HS-5 (cell line): ENCODE measurements around the gene CCDC148.

Experiments used
- DNase-seq: peaks from one replicate; pipeline ENCODE4 v3.0.0-alpha.2; 2012; ENCODE audit warnings: low read depth

The CCDC148 gene

GRCh38 chr2:158432117-158432516 lies 24.4 kb downstream of the CCDC148 start:
- DNase-seq, result no peak

DNA sequence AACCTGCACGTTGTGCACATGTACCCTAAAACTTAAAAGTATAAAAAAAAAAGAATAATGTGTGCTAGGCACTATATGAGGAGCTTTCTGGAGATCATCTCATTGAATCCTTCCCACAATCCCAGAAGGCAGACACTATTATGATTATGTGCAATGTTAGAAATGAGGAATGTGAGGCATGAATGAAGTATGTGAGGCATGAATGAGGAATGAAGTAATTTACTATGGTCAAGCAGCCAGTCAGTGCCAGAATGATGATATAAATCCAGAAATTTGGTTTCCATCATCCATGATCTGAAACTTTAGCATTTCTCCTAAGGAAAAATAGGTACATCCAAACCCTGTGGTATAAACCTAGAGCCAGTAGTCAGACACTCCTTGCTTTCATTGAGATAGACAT lies 42.0 kb downstream of the CCDC148 start:
- DNase-seq, result peak; percentile 68

DNA sequence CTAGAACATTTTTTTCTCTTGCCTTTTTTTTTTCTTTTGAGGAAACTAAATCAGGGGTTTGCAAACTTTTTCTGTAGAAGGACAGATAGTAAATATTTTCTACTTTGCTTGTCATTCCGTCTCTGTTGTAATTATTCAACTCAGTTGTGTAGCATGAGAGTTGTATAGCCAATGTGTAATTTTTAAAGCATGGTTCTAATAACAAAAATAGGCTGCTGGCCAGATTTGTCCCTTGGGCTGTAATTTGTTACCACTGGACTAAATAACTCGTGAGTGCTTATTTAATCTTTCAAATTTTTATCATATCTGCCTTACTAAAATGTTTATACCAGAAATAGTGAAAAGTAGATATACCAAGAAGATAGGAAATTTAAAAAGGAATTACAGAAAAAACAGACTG lies 43.0 kb downstream of the CCDC148 start:
- no peak for DNase-seq

- peak; percentile 41 for DNase-seq
Observed at GRCh38 chr2:158412206-158412605, 44.3 kb downstream of the CCDC148 start.

- no peak for DNase-seq
Observed at GRCh38 chr2:158411748-158412147, 44.8 kb downstream of the CCDC148 start.

- DNase-seq, result no peak
Observed at GRCh38 chr2:158410132-158410531, 46.4 kb downstream of the CCDC148 start.

GRCh38 chr2:158407031-158407430 lies 49.5 kb downstream of the CCDC148 start:
- no peak for DNase-seq

GRCh38 chr2:158405341-158405740 lies 51.2 kb downstream of the CCDC148 start:
- no peak for DNase-seq

DNA sequence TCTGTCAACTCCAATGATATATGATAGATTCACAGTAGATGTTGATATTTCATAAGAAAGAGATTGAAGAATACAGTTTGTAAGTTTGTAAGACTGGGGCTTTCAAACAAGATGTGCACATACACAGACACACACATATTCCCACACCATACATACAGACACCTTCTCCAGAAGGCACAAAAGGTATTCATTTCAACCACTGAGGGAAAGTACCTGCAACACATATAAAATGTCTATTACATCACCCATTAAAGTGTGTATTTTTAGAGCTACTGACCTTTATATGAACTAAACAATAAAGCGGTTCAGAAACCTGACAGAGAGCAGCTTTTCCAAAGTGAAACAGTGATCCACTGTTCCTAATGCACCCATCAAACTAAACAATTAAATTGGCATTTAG lies 53.3 kb downstream of the CCDC148 start:
- DNase-seq, result no peak

GRCh38 chr2:158402665-158403064 lies 53.9 kb downstream of the CCDC148 start:
- DNase-seq, result no peak

DNA sequence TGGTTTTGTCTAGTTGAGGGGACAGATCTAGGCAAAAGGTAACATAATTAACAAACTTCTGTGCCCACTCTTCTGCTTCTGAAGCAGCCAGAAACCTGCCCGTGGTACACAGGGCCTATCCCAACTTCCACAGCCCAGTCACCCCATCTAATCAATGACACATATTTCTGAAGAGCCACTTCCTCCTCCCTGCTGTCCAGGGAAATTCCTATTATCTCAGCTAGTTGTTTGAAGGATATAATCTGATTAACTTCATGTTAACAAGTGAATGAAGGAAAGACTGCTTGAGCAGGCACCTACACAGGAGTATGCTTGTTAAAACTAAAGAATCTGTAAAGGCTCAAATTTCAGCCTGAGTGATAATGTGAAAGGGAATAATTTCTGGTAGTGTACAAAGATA lies 61.4 kb downstream of the CCDC148 start:
- DNase-seq, result no peak

DNA sequence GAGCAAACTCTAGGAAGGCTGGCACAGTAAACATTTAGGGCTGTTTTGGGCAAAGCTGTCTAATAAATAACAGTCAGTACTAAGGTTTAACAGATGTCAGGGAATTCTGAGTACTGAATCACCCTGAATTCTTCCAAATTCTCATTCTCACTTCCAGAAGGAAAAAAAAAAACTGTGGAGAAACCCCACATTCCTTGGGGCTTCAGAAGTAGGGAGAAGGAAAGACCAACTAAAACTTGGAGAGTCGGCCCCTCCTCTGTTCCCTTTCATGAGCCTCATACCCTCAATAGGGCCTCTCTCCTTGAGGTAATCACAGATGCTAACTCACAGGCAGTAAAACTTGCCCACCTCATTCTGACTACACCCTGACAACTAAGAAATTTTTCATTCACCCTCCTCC lies 62.1 kb downstream of the CCDC148 start:
- DNase-seq, result peak; percentile 36

DNA sequence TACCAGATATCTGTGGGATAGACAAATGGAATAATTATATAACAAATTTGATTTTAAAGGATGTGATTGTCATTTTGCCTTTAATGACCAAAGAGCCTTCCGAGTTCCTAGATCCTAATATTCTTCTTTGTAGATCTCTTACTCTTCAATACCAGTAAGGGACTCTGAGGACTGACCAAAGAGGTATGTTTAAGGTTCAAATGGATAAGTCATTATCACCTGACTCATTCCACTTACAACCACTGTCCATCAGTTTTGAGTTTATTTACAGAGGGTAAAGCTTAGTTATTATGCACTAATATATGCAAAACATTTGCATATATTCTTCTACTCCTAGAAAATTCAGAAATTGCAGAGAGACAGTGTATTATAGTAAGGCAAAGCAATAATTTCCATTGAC lies 62.7 kb downstream of the CCDC148 start:
- no peak for DNase-seq

DNA sequence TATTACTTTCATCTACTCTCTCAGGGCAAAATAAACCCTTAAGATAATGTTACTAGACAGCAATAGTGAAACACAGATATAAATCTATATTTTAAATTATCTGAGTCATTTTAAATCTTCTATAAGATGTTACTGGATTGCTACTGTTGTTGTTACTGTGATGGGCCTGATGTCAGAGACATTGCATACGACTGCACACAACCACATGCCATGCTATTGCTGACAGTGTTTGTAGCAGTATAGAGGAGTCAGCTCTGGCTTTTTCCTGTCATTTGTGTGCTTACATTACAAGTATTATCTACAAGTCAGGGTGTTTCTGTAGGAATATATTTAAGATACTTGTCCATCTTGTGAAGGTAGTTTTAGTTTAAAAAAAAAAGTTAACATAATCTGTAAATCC lies 63.9 kb downstream of the CCDC148 start:
- DNase-seq, result no peak

DNA sequence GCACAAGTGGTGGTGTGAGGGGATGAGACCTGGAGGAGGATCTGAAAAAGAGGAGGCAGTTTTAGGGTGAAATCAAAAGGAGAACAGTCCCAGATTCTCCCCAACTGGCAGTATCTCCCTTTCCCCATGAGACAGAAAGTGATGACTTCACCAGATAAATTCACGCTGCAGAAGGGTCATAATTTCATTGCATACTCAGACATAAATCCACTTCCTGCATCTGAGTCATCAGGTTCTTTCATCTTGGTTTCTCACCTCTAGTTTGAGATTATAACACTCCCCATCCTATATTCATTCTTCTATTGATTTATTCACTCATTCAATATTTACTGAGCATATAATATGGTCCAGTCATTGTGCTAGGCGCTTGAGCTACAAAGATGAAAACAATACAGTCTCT lies 64.7 kb downstream of the CCDC148 start:
- peak; percentile 49 for DNase-seq

DNA sequence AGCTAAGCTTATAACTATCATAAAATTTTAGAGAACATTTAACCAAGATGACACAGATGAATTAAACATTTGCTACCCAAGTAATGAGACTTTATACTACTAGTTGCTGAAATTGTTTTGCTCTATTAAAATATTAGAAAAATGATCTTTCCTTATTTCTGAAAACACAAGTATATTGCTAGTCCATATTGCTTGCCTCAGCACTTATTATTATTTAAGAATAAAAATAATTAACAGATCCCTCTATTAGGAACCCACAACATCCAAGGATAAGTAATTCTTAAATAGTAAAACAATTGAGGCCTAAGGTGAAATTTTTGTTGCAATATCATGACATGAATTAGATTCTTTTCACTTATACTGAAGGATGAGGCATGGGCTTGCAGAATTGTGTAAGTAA lies 65.2 kb downstream of the CCDC148 start:
- DNase-seq, result no peak

DNA sequence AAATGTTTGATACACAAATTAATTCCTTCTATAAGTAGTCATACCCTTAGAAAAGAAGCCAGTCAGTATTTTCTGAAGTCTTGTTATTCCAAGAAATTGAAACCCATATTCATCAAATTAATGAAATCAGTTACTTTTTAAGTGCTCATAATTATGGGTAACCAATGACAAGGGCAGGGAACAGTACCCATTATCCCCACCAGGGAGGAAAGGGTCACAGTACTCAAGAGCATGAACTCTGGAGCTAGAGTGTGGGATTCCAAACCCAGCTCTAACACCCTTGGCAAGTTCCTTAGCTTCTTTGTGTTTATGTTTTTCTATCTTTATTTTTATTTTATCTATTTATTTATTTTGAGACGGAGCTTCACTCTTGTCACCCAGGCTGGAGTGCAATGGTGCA lies 68.4 kb downstream of the CCDC148 start:
- DNase-seq, result no peak

GRCh38 chr2:158385646-158386045 lies 70.9 kb downstream of the CCDC148 start:
- DNase-seq, result no peak

DNA sequence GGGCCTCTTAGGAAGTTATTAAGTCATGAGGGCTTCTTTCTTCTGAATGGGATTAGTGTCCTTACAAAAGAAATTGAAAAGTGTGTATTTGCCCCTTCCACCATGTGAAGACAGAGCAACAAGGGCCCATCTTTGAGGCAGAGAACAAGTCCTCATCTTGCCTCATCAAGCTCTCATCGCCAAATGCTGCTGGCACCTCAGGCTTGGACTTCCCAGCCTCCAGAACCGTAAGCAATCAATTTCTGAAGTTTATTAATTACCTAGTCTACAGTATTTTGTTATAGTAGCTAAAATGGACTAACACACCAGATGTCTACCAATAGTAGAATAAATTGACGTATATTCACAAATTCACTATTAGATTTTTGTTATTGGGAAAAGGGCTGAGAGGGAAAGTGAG lies 74.6 kb downstream of the CCDC148 start:
- no peak for DNase-seq

- no peak for DNase-seq
Observed at GRCh38 chr2:158381205-158381604, 75.3 kb downstream of the CCDC148 start.

DNA sequence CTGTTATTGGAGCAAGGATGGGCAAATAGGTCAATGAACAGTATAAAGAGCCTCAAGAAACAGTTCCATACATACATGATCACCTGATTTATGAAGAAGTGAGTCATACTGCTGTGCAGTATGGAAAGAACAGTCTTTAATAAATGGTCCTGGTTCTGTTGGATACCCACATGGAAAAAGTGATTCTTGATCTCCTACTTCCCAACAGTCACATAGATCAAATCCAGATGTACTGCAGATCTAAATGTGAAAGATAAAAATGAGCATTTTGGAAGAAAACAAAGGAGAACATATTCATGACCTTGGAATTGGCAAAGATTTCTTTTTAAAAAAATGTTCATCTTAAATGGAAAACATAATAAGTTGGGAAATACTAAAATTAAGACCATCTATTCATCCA lies 75.8 kb downstream of the CCDC148 start:
- no peak for DNase-seq

DNA sequence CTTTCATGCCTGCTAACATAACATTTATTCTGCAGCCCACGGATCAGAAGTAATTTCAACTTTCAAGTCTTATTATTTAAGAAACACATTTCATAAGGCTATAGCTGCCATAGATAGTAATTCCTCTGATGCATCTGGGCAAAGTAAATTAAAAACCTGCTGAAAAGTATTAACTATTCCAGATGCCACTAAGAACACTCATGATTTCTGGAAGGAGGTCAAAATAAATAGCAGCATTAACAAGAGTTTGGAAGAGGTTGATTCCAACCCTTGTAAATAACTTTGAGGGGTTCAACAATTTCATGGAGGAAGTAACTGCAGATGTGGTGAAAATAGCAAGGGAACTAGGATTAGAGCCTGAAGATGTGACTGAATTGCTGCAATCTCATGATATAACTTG lies 77.6 kb downstream of the CCDC148 start:
- no peak for DNase-seq

GRCh38 chr2:158366342-158366741 lies 90.2 kb downstream of the CCDC148 start:
- no peak for DNase-seq

GRCh38 chr2:158359846-158360245 lies 96.7 kb downstream of the CCDC148 start:
- DNase-seq, result no peak

- DNase-seq, result no peak
Observed at GRCh38 chr2:158357699-158358098, 98.9 kb downstream of the CCDC148 start.
